Endothelial cell of hepatic sinusoid (primary cell): ENCODE measurements around the gene MEOX1.
"Not testable (repeated sequence)": the region's sequence is repeated elsewhere in the genome, so short reads cannot be mapped to it uniquely, and the experiment has no call there.

Source experiments
- in situ Hi-C: cut with HindIII; loops from 2 replicates; pipeline ENCODE4 v1.10.0; 2017; ENCODE audit warnings: low sequenced_read_pairs

The MEOX1 gene

DNA sequence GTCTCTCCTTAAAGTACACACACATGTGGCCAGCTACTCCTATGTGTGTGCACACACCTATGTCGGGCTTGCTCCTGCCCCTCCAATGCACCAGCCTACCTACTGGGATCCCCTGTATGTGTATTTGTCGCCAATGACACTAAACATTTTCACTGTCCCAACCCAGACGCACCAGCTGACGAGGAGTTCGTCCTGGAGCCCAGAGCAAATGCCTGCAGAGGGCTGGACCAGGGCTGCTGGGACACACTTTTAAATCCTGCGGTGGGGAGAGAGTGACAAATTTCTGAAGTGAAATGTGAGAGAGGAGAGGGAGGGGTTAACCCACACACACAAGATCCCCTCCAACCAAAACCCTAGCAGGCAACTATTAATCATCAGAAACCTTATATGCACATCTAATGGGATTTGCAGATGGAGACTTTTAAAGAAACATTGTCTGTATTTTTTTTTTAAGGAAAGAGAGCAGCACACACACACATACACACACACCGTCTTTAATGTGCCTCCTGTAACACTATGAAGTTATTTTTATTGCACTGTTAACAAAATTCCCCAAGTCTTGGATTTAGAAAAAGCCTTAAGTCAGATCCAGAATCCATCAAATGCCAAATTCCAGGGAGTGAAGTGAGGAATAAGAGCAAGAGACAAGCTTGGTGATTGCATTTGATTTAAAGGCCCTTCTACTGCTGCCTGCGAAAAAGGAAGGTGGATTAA is at the start of gene MEOX1:
MEOX1 (minus strand) TSS at position 224 of the 714 bp plus-strand sequence. CDS start 388 bp downstream, outside the sequence.
- in situ Hi-C loops = no loop called here

DNA sequence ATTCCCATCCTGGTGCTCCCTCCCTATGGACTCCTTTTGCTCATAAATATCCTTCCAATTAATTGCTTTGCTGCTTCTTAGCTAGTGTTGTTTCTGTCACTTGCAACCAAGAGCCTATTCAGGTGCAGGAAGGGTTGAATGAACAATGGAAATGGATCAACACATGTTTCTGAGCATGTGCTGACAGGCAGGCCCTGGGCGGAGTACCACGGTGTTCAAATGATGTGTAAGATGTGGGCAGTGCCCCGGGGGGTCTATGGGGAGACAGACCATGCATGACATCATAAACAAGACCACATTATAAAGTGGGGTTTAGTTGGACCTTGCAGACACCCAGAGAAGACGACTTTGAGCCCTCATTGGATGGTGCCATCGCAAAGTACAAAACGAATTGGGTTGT is 48.4 kb upstream of the MEOX1 start:
- in situ Hi-C loops = no loop called here

DNA sequence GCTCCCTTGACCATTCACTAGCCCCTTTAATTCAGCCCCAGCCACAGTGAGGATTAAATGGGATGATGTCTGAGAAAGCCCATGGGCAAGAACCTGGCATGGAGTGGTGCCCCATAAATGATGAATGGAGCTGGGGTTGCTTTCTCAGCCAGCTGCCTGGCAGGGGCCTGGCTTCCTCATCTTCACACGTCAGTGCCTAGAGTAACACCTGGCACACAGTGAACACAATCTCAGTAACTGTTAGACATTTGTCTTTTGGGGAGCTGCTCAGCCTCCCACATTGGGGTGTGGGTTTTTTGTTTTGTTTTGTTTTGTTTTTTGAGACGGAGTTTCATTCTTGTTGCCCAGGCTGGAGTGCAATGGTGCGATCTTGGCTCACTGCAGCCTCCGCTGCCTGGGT is 47.5 kb upstream of the MEOX1 start:
- in situ Hi-C loops = no loop called here

DNA sequence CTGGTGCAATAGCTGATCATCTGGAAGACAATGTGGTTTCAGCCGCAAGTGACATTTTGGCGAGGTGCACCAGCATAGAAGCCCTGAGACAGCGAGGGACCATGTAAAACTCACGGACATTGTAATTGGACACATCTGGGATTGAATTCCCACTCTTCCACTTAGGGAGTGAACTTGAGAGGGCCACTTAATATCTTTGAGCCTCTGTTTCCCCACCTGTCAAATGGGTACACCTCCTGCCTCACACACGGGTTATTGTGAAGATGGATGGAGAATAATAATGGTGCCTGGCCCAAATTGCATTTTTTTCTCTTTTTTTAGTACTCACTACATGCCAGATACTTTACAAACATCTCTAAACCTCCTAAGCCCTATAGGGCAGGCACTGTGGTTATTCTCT is 45.5 kb upstream of the MEOX1 start:
- in situ Hi-C loops = no loop called here

DNA sequence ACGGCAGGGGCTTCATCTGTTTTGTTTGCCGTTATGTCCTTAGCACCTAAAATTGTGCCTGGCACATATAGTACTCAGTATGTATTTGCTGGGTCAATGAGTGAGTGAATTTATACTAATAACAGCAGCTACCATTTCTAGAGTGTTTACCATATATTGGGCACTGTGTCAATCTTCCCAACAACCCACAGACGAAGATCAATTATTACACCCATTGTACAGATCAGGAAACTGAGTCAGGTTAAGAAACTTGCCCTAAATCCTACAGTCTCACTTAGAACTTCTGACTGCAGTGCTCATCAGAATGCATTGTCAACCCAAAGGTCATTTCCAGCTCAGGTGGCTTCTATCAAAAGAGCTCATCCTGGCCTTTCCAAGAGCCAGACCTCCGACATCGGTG is 44.5 kb upstream of the MEOX1 start:
- in situ Hi-C loops = no loop called here

DNA sequence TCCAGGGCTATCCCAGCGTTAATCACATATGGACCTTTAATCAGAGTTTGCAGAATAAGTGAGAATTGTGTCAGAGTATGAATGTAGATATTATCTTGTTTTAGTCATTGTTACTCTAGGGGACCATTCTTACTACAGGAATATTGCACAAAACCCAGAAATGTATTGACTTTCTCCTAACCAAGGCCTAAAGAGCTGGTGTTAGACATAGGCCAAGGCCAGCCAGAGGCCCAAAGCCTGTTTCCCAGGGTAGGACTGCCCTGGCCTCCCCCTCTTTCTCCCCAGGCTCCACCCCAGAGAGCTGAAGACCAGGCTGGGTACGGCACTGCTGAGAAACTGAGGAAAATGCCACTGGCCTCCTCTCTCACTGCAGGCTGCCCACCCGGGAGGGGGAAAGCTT is 41.9 kb upstream of the MEOX1 start:
- in situ Hi-C loops = no loop called here

DNA sequence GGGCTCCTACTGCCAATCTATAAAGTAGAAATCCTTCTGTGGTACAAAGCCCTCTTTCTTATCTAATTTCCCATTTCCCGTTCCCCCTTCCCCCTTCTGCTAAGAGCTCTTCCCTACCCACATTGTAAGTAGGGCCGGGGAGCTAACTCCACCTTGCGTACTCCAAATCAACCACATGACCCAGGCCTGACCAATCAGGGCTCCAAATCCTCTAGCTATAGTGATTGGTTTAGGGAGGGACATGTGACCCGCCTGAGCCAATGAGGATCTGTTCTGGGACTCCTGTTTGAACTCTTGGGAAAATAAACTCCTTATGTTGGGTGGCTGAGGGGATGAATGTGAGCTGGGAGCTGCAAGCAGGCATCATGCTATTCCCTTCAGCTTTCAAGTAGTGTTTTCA is 40.9 kb upstream of the MEOX1 start:
- in situ Hi-C loops = no loop called here

DNA sequence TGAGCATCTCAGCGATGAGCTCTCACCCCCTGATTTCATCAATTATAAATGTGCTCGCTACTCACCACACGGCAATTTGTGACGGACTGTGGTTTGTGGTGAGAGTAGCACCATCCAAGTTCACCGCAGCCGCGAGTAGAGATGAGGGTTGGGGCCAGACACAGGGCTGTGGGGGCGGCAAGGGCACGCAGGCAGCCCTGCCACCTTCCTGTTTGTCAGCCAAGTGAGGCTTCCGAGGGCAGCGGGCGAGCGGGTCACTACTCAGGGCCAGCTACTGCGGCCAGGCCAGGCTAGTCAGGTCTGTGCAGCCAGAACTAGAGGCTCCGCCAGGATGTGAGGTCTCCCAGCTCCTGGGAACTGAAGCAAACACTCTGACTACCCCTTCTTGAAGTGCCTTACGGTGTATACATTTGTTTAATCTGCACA is 39.6 kb upstream of the MEOX1 start:
- in situ Hi-C loops = no loop called here

DNA sequence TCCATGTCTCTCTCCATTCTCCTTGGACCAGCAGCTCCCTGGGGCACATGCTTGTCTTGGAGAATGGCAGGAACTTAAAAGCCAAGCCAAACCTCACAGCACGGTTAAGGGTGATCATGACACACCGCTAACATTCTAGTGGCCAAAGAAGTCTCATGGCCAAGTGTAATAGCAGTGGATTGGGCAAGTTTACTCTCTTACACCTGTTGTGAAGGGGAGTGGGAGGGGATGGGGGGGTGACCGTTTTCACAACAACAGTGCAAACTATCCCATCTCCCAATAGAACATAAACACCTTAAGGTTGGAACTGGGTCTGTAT is 37.7 kb upstream of the MEOX1 start:
- in situ Hi-C loops = loop anchor here (5.0 kb wide), 2 partner anchors 53 to 137 kb away; no protein-coding TSS in a partner anchor

DNA sequence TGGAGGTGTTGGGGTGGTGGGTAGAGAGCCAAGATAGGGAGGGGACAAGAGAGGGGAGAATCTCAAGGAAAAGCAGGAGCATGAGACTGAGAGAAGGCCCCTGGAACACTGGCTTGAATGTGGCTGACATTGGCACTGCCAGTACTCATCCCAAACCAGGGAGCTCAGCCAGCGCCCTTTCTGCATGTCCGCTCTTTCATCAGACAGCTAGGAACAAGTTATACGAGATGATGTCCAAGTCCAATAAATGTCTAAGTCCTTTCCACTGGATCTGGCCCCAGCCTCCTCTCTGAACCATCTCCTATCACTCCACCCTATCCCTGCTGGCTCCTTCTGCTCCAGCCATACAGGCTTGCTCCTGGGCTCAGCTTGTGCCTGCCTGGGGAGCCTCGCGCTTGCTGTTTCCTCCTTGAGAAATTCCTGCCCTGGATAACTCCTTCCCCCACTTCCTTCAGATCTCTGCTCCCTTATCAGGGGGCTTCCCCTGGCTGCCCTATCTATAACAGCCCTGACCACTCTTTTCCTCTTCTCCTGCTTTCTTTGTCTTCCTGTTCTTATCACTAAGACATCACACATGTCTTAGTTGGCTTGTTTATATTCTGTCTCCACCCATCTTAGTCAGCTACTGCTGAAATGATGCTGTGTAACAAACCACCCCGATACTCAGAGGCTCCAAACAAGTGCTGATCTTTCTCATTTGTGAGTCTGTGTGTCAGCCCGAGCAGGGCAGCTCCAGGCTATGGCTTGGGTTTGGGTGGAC is 37.1 kb upstream of the MEOX1 start:
- in situ Hi-C loops = loop anchor here (5.0 kb wide), 2 partner anchors 53 to 137 kb away; no protein-coding TSS in a partner anchor

DNA sequence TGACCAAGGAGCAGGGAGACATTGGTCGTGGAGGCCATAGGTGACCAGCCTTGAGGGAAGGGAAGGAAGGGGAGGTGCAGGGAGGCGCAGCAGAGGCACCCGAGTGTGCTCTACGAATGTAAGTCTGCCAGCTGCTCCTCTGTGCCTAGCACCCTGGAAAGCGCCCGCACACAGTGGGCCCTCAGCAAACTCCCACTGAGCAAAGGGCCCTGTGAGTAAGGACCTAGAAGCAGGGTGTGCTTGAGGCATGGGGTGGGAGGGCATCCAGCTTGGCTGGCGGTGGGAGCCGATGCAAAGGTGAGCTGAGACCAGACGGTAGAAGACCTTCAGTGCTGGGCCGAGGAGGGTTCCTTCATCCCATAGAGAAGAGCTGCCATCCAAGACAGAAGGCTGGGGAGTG is 36.2 kb upstream of the MEOX1 start:
- in situ Hi-C loops = loop anchor here (5.0 kb wide), 2 partner anchors 54 to 136 kb away; no protein-coding TSS in a partner anchor

DNA sequence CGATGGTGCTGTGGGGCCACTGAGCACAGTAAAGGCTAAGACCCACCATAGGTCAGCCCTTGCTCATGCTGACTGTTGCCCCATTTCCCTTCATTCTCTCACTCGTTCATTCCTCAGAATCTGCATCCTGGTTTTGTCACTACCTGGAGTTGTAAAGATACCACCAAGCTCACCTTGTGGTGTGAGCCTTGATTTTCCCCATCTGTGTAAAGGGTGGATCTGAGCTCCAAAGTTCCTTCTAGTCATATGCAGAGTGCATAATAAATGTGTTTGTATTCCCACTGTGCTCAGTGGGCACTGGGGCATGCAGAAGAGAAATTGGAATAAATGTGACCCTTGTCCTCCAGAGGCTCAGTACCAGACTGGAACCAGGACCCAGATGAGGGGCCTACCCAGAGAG is 35.2 kb upstream of the MEOX1 start:
- in situ Hi-C loops = loop anchor here (5.0 kb wide), 2 partner anchors 55 to 135 kb away; no protein-coding TSS in a partner anchor

DNA sequence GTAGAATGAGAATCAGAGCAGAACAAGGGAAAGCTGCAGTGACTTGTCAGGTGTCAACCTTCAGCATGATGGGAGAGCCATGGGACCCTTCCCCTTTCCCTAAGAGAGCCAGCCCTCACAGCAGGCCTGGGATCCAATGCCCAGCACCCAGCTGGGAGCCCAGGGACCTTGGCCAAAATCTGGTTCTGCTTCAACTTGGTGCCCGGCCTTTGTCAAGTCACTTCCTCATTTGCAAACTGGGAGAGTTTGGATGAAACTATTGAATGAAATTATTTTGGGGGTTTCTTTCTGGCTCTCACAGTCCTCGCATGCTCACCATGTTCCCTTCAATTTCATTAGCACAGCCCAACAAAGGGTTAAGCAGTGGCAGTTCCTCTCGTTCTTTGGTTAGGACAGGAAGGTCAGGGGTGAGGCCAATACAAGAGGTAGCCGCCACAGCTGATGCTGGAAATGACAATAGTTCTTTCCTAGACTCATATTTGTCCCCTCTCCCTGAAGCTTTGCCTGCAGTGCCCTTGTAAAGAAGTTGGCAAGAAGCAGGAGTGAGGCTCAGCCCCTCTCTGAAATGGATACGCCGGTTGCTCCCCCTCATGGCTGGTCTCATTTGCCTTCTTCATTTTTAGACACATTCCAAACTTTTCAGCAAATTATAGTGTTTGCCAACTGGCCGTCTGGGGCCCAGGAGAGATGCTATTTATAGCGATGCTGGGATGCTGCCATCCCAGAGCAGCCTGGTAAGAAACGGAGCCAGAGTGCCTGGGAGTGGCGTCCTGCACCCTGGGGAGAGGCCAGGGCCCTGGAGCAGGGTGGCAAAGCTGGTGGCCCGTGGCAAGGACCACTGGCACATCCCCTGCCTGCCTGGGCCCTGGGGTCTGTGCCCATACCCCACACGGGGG is 34.5 kb upstream of the MEOX1 start:
- in situ Hi-C loops = loop anchor here (5.0 kb wide), 2 partner anchors 56 to 134 kb away; no protein-coding TSS in a partner anchor

DNA sequence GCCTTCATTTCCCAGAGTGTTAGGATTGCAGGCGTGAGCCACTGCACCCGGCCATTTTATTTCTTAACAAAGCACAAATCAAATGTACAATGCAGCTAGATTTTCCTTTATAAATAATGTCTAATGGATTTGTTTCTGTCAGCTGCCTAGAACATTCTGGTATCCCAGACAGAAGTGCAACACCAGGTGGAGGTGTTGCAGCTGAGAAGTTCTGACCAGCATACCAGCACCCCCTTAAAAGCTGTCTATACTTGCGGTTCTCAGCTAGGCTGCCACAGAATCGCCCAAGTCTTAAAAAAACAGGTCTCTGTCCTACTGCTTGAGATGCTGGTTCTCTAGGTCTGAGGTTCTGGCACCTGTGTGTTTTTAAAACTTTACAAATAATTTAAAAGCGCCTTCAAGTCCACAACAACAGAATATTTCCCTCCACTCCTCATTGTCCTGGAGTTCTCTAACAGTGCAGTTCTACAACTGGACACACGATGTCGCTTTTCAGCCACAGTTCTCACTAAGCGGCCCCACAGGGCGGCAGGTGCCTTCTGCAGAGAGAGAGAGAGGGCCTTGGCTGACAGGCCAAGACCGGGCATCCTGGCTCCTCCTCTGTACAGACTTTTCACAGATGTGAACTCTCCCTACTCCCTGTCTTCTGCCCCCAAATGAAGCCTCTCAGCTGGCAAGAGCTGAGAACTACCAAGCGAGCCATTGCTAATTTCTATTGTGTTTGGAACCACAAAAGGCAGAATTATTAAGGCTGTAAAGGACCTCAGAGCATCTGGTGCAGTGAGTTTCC is 32.6 kb upstream of the MEOX1 start:
- in situ Hi-C loops = no loop called here

DNA sequence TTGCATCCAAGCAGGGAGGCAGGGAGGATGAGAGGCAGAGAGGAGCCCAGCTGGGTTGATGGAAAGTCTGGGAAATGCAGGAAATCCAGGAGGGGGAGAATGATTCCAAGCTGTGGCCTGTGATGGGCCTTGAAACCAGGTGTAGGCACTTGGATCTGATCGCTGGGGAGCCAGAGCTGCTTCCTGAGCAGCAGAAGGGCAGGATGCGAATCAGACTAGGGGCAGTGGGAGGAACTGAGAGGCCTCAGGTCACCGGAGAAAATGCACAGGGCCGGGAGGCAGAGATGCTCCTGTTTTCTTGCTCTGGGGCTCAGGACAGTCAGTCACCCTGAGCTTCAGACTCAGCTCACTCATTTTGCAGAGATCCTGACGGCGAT is 29.6 kb upstream of the MEOX1 start:
- in situ Hi-C loops = no loop called here

DNA sequence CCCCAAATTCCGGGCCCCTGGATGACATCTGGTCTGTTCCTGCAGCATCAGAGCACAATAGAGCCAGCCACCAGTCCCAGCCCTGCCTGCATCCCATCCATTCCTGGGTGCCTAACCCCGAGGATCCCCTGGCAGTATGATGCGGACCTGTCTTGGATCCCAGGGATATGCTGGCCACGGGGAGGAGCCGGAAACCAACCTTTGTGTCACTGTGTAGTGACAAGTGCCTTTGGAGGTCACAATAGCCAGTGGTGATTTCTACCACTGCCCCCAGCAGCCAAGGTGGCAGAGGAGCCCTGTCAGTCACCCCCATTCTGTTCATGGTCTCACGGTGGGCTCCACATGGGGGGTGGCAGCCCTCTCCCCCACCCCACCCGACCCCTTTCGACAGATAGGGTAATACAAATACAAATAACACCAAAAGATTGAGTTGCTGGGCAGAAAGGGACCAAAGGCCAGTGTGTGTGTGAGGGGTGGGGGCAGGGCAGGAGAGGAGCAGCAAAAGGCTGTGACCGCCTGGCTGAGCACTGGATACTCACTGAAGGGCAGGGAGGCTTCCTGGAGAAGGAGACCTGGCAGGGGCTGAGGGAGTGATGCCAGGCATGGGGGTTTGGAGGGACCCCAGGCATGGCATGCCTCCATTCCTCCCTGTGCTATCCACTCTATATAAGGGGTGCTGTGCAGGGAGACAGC is 29.0 kb upstream of the MEOX1 start:
- in situ Hi-C loops = no loop called here

DNA sequence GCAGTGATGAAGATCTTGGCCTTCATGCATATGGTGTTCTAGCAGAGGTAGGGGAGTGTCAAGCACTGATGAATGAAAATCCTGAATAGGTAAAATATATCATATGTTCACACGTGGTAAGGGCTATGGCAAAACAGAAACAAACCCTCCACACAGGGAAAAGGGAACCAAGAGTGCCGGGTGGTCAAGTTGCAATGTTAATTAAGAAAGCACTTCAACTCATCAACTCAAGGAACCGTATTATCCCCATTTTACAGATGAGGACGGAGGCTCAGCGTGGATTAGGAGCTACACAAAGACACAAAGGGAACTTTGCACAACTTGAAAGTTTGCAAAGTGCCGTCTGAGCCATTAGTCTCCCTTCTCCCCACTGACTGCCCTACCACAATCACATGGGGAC is 28.1 kb upstream of the MEOX1 start:
- in situ Hi-C loops = no loop called here

DNA sequence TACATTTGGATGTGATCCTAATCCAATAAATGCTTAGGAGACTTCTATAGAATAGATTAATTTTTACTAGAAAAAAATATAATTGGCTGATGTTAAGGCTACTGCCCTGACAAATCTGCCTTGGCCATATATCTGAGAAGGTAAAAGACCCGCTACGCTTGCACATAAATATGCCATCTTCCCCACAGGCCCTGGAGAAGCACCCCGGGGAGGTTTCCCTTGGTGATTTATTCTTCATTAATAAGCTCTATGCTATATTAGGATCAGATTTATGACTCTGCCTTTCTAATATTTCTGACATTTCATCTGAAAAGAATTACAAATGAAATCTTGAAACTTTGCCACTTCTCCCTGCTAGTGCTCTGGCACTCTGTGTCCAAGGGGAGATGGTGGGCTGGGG is 27.4 kb upstream of the MEOX1 start:
- in situ Hi-C loops = no loop called here

DNA sequence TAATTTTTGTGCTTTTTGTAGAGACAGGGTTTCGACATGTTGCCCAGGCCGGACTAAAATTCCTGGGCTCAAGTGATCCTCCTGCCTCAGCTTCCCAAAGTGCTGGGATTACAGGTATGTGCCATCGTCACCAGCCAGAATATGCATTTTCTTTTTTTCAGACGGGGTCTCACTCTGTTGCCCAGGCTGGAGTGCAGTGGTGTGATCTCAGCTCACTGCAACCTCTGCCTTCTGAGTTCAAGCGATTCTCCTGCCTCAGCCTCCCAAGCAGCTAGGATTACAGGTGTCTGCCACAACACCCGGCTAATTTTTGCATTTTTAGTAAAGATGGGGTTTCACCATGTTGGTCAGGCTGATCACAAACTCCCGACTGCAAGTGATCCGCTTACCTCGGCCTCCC is 25.2 kb upstream of the MEOX1 start:
- in situ Hi-C loops = not testable (repeated sequence)
